NCI-H1436 (cell line): ENCODE results near the gene PLCXD3.

Experiments
- DNase-seq: peaks from one replicate; lab custom pipeline; 2025; lab: John Stamatoyannopoulos, UW

PLCXD3 gene

DNA sequence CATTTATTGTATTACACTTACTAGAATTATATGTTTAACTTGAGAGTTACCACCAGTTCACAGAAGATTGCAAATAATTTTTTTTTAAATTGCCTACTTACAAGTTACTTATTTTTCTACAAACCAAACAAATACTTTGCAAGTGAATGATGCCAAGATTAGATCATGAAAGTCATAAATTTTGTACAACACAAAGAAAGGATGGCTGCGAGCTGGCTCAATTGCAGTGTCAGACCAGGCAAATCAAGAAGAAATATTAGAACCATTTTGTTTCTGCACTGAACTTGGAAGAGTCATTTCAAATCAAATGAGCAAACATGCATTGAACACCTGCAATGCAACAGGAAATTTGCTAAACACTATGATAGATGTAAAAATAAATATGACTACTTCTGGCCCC is 97.3 kb downstream of the PLCXD3 start:
- DNase-seq: no peak

DNA sequence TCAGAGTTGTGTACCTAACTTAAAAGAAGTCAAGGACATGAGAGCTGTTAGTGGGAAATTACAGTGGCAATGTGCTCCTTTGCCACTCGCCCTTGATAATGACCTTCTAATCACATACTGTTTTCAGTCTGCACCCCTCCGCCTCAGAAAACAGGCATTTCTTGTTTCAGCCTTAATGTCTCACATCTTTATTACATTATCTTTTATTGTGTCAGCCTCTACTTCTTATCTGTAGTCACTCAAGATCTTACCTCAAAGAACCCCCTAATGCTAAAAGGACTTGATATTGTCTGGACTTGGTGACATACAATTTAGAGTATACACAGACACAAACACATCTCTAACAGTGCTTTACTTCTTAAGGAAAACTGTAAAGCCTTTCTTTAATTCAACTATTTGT is 97.9 kb downstream of the PLCXD3 start:
- no peak for DNase-seq

DNA sequence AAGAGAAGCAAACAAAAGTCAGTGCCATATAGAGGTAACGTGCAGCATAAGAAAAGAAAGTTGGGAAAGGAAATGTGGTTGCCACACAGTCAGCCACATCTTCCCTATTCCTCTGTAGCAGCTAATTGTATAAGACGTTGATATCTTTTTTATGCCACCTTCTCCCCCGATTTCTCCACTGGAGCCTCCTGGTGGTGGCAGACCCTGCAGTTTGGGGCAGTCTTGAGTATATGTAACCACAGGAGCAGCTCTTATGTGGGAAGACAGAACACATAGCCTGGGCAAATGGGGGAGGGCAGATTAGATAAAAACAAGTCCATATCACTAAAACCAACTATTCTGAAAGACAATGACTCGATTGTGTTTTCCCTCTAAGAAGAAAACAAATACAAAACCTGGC is 99.7 kb downstream of the PLCXD3 start:
- no peak for DNase-seq

DNA sequence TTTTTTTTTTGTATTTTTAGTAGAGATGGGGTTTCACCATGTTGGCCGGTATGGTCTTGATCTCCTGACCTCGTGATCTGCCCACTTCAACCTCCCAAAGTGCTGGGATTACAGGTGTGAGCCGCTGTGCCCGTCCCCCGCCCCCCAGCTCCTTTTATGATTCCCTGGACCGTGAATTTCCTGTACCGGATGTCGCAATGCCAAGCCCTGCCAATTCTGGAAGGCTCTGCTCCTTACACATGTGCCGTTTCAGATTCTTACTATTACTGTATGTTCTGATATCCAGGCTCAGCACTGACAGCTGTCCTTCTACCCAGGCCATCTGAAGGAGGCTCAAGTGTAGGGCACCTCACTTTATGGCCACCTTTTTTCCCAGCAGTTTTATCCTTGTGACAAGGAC is 100.1 kb downstream of the PLCXD3 start:
- DNase-seq: no peak

DNA sequence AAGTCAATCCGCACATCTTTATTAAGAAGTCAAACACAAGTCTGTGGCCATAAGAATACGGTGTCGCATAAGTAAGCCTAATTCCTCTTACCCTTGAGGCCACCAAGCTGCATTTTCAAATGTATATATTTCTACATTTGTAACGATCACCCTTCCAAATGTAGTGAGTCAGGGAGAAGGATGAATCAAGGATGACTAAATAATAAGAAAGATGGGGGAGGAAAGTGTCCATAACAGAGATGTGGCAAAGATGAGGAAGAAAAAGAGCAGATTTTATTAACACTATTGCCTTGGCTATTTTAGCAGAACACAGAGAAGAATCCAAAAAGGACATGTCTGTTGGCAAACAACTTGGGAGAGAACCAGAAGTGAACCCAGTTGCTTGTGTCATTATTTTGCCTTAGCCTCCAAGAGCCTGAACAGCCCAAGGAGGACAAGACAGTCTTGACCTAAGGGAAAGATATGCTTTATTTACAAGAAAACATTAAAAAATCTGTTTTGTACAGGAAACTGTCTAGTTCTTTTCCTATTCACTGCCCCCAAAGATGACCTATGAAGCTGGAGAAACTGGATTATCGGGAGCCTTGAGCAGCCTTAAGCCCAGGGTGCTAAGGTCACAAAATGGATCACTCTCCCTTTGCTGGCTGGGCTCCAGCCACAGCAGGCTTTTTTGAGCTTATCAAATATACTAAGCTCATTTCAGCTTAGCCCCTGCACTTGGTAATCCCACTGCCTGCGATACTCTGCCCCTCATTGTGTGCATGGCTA is 101.5 kb downstream of the PLCXD3 start:
- no peak for DNase-seq

DNA sequence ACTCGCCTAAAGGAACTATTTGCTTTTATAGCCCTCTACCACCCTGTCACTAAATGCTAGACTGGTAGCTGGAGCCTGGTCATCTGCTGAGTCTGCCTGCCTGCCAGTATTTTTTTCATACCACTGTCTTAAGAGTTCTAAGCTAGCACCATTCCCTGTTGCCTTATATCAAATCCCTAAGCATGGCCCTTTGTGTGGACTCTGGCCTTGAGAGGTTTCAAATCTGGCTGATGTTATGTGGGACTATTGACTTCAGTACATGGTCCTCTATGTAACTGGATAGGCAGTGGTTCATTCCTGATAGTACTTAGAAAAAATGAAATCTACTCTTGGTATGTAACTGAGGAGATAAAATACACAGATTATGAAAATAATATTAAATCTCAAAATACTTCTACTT is 103.5 kb downstream of the PLCXD3 start:
- no peak for DNase-seq

DNA sequence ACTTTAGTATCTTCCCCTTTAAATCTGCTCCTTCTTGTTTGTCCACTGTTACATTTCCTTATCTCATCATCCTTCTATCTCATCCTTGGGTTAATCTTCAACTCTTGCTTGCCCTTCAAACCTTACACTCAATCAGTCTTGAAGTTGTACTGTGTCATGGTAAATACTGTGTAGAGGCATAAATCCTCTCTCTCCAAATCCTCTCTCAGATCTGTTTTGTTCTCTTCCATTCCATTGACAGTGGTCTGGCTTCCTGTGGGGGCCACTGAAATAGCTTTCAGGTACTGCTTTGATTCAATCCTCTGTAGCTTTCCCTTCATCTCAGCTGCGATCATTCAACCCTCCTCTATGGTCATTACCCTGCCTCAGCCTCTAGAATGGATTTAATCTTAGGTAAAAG is 104.0 kb downstream of the PLCXD3 start:
- DNase-seq: no peak

DNA sequence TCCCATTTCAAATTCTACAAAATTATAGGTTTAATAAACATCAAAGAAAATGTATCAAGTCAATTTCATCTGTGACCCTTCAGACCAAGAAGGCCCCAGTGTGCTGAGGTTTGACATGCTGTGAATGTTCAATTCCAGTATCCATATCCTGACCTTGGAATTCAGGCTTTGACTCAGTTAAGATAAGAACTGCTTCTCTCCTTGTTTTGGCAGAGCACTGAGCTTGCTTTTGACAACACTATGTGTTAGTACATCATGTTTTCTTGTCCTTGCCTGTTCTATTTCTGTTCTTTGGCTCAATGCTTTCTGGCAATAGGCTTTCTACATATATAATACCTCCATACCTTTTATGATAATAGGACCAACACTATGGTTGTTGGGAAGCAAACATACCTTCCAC is 105.6 kb downstream of the PLCXD3 start:
- no peak for DNase-seq

DNA sequence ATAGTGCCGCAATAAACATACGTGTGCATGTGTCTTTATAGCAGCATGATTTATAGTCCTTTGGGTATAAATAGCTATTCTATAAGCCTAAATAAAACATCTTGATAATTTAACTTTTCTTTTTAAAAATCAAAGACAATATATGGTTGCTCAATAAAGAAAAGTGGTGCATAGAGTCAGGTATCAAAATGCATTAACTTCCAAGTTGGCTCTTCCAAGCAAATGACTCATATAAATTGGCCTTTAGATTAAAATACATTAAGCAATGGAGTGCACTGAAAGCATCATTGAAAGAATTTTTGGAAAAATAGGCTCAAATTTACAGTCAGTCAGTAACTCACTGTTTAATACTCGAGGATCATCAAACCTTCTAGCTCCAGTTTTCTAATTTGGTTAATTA is 106.6 kb downstream of the PLCXD3 start:
- no peak for DNase-seq

DNA sequence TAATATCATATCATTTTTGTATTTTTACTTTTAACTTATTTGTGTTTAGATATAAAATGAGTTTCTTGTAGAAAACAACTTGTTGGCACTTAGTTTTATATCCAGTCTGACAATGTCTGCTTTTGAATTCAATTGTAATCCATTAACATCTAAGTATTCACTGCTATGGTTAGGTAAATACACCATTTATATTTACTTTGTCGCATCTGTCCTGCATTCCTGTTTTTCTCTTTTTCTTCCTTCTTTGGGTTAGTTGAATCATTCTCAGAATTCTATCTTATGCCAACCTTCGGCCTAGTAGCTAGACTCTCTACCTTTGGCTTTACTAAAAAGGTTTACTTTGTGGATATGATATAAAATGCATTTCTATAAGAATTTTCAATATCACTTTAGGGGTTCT is 107.6 kb downstream of the PLCXD3 start:
- DNase-seq: no peak

DNA sequence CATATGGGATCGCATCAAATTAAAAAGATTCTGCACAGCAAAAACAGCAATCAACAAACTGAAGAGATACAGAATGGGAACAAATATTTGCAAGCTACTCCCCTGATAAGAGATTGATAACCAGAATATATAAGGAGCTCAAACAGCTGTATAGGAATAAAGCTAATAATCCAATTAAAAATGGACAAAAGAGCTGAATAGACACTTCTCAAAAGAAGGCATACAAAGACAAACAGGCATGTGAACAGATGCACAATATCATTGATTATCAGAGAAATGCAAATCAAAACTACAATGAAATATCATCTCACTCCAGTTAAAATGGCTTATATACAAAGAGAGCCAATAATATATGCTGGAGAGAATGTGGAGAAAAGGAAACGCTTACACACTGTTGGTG is 110.6 kb downstream of the PLCXD3 start:
- DNase-seq: no peak

DNA sequence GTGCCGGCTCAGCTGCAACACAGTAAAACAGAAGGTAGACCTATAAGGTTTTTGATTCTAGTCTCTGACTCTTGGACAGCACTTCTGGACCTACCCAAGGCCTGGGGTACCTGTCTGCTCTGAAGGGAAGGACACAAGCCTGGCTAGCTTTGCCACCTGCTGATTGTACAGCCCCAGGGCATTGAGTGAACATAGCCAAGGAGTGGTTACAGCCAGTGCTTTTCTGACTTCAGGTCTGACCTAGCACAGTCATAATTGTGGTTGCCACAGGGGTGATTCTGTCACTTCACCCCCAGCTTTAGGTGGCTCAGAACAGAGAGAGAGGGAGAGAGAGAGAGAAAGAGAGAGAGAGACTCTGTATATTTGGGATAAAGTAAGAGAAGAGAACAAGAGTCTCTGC is 118.4 kb downstream of the PLCXD3 start:
- no peak for DNase-seq

DNA sequence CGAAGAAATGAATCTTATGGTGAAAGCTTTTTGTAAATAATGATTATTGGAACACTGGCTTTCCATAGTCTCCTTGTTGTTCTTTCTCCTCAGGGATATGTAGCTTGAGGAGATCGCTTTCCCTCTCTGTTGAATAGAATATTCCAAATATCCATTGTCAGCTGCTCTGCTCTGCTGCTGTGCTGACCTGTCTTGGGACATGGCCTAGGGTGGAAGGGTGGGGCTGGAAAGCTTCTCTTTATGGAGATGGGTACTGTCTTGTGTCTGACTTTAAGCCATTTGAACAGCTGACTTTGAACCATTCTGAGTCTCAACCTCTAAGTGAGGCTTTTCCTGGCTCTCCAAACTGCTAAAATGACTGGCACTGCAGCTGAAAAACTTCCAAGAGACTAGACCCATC is 135.8 kb downstream of the PLCXD3 start:
- DNase-seq: no peak

DNA sequence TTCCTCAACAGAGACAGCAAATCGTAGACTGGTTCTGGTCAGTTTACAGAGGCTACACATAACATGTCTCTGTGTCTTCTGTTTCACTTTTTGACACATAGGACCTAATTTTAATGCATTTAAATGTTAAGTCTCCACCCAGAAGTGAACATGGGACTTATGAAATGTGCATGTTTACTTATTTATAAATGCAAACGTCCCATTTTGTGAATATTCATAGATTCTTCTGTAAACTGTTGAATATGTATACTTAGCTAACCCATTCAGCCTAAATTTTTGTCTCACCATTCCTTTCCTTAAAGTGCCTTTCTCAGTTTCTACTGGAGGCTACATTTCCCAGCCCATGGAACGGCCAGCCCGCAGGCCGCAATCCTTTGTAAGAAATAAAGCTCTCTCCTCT is 137.2 kb downstream of the PLCXD3 start:
- DNase-seq: no peak

DNA sequence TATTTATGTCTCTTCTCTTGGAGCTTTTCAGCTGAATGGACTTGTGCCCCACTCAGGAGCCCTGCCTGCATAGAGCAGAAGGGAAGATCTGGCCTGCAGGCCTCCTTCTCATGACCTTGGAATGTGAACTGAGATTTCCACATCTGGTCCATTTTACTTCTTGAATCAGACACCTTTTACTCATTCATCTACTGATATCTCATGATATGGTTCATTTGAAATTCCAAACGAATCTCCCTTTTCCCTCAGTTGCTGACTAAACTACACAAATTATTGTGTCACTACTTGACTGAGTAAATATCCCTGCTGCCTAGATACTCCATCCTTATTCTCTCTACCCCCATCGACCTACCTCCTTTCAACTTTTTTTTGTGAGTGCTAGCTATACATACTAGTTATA is 138.7 kb downstream of the PLCXD3 start:
- no peak for DNase-seq

DNA sequence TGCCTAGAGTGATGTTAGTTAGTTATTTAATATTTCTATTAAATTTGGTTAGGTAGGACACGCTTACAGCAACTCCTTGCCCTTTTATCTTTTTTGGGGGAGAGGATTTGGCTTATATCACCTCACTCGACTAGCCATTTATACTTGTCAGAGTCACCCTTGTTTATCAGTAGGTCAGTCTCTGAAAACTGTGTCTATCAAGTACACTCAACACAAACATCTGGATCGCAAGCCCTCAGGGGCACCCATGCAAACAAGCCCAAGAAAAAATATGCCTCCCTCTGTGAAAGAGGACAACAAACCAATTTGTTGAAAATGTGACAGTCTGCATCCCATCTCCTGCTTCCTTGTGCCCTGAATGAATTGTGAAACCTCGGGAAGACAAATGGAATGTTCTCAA is 139.9 kb downstream of the PLCXD3 start:
- no peak for DNase-seq

DNA sequence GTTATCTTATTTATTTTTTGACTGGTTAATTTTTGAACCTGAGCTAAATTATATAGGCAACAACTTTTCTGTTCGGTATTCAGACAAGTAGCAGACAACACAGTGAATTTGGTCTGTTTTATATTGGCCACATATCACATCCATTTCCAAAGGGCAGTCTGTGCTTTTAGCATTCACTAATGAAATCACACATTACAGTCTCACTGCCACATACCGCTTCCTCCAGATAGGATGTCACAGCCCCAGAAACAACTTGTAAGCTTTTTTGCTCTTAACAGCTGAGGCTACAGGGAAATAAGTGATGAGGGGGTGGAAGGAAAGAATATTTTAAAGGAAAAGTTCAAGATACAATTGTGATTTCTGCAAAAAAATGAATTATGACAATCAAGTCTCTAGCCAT is 140.6 kb downstream of the PLCXD3 start:
- no peak for DNase-seq

DNA sequence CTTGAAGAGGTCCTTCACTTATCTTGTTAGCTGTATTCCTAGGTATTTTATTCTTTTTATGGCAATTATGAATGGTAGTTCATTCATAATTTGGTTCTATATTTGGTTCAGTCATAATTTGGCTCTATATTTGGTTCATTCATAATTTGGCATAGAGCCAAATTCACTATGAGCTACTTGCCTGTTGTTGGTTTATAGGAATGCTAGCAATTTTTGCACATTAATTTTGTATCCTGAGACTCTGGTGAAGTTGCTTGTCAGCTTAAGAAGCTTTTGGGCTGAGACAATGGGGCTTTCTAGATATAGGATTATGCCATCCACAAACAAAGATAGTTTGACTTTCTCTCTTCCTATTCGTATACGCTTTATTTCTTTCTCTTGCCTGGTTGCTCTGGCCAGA is 142.2 kb downstream of the PLCXD3 start:
- no peak for DNase-seq

DNA sequence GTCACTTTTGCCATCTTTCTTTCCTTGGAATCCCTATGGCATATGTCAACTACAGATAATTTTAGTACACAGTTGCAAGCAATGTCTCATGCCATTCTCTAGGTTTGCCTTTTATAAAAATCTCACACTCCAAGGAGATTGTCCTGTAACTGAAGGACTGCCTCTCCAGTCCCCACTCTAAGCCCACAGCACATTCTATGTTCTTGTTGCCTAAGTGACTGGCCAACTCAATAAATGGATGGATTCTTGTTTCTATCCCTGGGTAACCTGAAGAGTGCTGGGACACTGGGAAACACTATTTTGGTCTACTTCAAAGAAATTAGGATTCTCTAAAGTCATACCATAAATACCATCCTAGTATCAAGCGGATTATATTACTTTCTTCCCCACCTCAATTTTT is 145.0 kb downstream of the PLCXD3 start:
- DNase-seq: no peak

DNA sequence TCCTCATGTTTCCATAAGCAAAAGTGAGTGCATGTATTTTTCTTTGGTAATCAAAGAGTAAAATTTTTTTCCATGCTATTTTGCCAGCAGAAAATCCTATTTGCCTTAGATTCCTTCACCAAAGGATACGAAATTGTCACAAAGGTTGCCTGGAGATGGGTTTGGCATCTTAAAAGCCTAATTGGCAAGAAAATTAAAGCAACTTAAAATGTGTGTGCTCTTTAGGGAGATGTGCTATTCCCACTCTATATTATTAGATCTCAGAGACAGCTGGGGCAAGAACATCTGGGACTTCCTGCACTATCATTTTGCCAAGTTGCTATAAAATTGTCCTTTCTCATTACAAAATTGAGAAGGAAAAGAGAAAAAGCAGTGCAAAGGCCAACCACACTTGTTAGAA is 146.1 kb downstream of the PLCXD3 start:
- DNase-seq: no peak

DNA sequence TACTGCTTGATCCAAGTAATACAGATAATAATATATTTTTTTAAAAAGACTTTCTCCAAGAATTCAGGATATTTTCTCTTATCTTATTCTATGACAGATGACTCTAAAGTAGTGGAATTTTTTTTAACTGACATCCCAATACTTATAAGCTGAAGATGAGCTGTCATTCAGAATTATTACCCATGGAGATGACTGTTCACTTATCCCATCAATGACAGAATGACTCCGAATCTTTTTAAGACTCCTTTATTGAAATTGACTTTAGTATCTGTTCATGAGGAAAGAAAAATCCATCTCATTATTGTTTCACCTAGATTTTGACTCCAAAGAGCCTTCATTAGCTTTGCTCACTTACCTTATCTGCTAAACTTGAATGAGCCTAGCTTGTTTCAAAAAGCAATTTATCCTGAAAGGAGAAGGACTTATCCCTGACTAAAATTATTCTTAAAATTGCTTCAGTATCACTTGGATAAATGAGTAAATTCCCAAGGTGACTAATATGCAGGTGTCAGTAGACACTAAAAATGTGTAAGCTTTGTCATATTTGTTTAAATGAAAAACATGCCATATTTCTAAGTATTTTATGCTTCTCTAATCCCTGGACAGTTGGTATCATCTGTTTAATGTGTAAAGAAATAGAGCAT is 146.9 kb downstream of the PLCXD3 start:
- DNase-seq: no peak

DNA sequence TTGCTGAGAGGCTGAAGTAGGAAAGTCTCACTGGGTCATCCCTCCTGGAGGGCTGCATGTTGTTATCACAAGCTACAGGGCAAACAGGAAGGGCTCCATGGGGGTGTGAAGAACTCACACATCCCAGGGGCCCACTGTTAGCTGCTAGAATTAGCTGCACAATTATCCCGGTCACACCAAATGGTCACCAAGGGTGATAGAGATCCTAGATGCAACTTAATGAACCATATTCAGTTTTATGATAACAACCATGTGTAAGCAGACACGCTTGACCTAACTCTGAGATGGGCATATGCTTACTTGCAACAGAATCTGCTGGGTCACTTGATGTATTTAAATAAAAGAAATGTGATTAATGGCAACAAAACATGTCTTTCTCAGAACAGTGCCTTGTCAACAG is 153.6 kb downstream of the PLCXD3 start:
- DNase-seq: no peak

DNA sequence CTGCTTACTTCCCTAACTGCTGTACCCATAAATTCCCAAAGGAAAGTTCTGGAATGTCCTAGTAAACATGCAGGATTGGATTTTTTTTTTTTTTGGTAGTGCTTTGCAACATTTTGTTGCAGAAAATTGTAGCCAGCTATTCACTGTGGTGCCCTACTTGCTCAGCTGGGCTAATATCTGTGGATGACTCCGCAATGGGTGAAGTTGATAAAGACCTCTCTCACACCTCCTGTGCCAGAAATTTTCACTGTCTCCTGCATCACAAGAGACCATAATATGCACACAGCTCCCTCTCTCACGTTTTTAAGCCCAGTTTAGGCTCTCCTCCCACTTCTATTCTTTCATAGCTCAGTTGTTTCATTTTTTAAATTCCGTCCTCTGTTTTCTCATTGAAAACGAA is 160.6 kb downstream of the PLCXD3 start:
- DNase-seq: no peak

DNA sequence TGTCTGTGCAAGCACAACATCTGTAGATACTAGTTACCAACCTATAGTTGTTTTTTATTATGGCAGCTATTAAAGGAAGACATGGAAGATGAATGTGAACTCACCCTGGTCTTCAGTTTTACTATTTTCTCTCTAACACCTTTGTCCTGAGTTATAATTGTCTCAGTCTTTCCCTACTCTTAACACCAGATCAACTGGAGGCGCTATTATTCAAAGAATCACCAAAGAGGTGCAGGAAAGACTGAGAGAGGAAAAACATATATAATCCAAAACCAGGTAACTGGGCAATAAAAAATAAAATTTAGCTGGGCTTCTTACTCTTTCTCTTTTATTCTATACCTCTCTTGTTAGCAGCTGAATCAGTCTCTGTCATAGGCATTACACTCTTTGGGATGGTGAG is 162.8 kb downstream of the PLCXD3 start:
- DNase-seq: no peak
